ENCODE results near the gene SLC5A6.
A peak's percentile ranks its signal among the peaks of the same experiment; 100 is the strongest.
"Not testable (repeated sequence)": the region's sequence is repeated elsewhere in the genome, so short reads cannot be mapped to it uniquely, and the experiment has no call there.

The SLC5A6 gene

GRCh38 chr2:27203741-27204140, 8.3 kb downstream of the SLC5A6 start:
- no peak for DNase-seq

GRCh38 chr2:27202854-27203253, 9.2 kb downstream of the SLC5A6 start:
- DNase-seq = no peak

GRCh38 chr2:27201675-27202074, 10.4 kb downstream of the SLC5A6 start:
- DNase-seq = no peak

- DNase-seq = no peak
These were observed 12.8 kb downstream of the SLC5A6 start for GRCh38 chr2:27199241-27199640.

GRCh38 chr2:27198627-27199026, 13.4 kb downstream of the SLC5A6 start:
- no peak for DNase-seq

GRCh38 chr2:27198068-27198467, 14.0 kb downstream of the SLC5A6 start:
- DNase-seq = not testable (repeated sequence)

GRCh38 chr2:27195799-27196198, 16.3 kb downstream of the SLC5A6 start:
- DNase-seq = not testable (repeated sequence)

- DNase-seq = no peak
These were observed 17.3 kb downstream of the SLC5A6 start for GRCh38 chr2:27194538-27195354.

GRCh38 chr2:27191070-27191829, 20.8 kb downstream of the SLC5A6 start:
- DNase-seq = peak; percentile 48 to 68

GRCh38 chr2:27189989-27190388, 22.1 kb downstream of the SLC5A6 start:
- DNase-seq = no peak

GRCh38 chr2:27186613-27187345, 25.3 kb downstream of the SLC5A6 start:
- DNase-seq = no peak

- DNase-seq = no peak
These were observed 26.6 kb downstream of the SLC5A6 start for GRCh38 chr2:27185331-27186026.

GRCh38 chr2:27184115-27184514, 28.0 kb downstream of the SLC5A6 start:
- no peak for DNase-seq

- DNase-seq = no peak
These were observed 29.7 kb downstream of the SLC5A6 start for GRCh38 chr2:27182346-27182745.

- no peak for DNase-seq
These were observed 32.6 kb downstream of the SLC5A6 start for GRCh38 chr2:27179344-27180000.

- DNase-seq = no peak
These were observed 33.6 kb downstream of the SLC5A6 start for GRCh38 chr2:27178469-27178868.

GRCh38 chr2:27177441-27178351, 34.4 kb downstream of the SLC5A6 start:
- DNase-seq = no peak

- DNase-seq = not testable (repeated sequence)
These were observed 36.3 kb downstream of the SLC5A6 start for GRCh38 chr2:27175781-27176180.

GRCh38 chr2:27175330-27175729, 36.7 kb downstream of the SLC5A6 start:
- DNase-seq = no peak

GRCh38 chr2:27174638-27175037, 37.4 kb downstream of the SLC5A6 start:
- DNase-seq = no peak

- no peak for DNase-seq
These were observed 40.7 kb downstream of the SLC5A6 start for GRCh38 chr2:27171351-27171848.

Data from CD4-positive, alpha-beta T cell treated with Interferon alpha-2 for 1 hour (primary cell).